Breast epithelium (tissue), 4 donors: ENCODE results near the gene CNN1. TPM values are rescaled to one million over a fixed set of nuclear protein-coding genes. Genes with fewer than 3 reads are reported as not detected.

Source experiments
- DNase-seq, 2 donors: peaks; one replicate each; pipeline ENCODE4 v3.0.0-alpha.2; 2019; ENCODE audit warnings: low spot score in 2 of 2
- H3K27ac ChIP-seq, 2 donors: fragments of 200-600 bp; sonication (generic) in 1 of 2; one replicate each; pipeline ENCODE4 v1.5.1; 2016 to 2019; ENCODE audit warnings: mild to moderate bottlenecking in 1 of 2
- H3K27me3 ChIP-seq, 2 donors: fragments of 200-600 bp; sonication (generic) in 1 of 2; one replicate each; pipeline versions ENCODE4 v1.5.1 to v1.6.0; 2017 to 2019; ENCODE audit warnings: control low read depth in 1 of 2, mild to moderate bottlenecking in 1 of 2
- H3K36me3 ChIP-seq: fragments of 200-600 bp; one replicate; pipeline ENCODE4 v1.5.1; 2019
- H3K4me1 ChIP-seq, 2 donors: fragments of 200-600 bp; sonication (generic); one replicate each; pipeline ENCODE4 v1.5.1; 2016 to 2019; ENCODE audit warnings: control low read depth in 1 of 2
- H3K4me3 ChIP-seq, 3 donors: fragments of 200-600 bp; sonication (generic); 1 replicate in 2 of 3; 2 replicates in 1 of 3; pipeline ENCODE4 v1.5.1; 2016 to 2019; ENCODE audit warnings: mild to moderate bottlenecking in 3 of 3, moderate library complexity in 2 of 3
- H3K9me3 ChIP-seq, 2 donors: fragments of 200-600 bp; sonication (generic) in 1 of 2; one replicate each; pipeline ENCODE4 v1.5.1; 2016 to 2019; ENCODE audit warnings: control low read depth in 1 of 2
- POLR2A ChIP-seq: fragments of 450-650 bp; IDR thresholded peaks from one replicate; pipeline ENCODE4 v1.6.1; 2016; ENCODE audit warnings: antibody characterized with exemption, mild to moderate bottlenecking, moderate library complexity
- POLR2AphosphoS5 ChIP-seq, 3 donors: sonication (generic); formaldehyde crosslinking; IDR thresholded peaks; one replicate each; pipeline ENCODE4 v1.6.1; 2017; ENCODE audit warnings: antibody characterized with exemption in 3 of 3
- intact Hi-C: fragments of 100-400 bp; cut with DNase I; formaldehyde crosslinking; loops from one replicate; pipeline ENCODE4 v1.15.1; 2023; ENCODE audit warnings: low total_unique reads
- total RNA-seq, 3 donors: library from RNA; depleted of rRNA; stranded (reverse); fragments of >200 nt; gene quantifications; one replicate each; pipeline ENCODE4 v1.1.0, GENCODE V29; 2016
- TF ChIP-seq, protein P1 (sequence below), 3 donors: fragments of 450-650 bp; IDR thresholded peaks; one replicate each; pipeline ENCODE4 v1.5.1; 2016 to 2017; ENCODE audit warnings: antibody characterized with exemption in 3 of 3, mild to moderate bottlenecking in 3 of 3, moderate library complexity in 3 of 3

CNN1 gene
- total RNA-seq, 3 donors from 2014 or later, result 2.2 to 106 (median 74.3) TPM

GRCh38 chr19:11587302-11587974, 48.8 kb downstream of the CNN1 start:
- Histone ChIP-seq H3K27me3 (no peaks in the 10 kb centered on the region), H3K9me3 (no peaks in the 10 kb centered on the region), H3K4me1 (no peaks in the 10 kb centered on the region), H3K4me3 (no peak overlapping the region), H3K27ac (peak overlapping the region in 1 of 2 donors; percentile 29), H3K36me3 (no peaks in the 10 kb centered on the region)
- intact Hi-C loops, result no loop called here
- DNase-seq, result peak; percentile 63 to 76
- TF ChIP-seq, protein P1, sequence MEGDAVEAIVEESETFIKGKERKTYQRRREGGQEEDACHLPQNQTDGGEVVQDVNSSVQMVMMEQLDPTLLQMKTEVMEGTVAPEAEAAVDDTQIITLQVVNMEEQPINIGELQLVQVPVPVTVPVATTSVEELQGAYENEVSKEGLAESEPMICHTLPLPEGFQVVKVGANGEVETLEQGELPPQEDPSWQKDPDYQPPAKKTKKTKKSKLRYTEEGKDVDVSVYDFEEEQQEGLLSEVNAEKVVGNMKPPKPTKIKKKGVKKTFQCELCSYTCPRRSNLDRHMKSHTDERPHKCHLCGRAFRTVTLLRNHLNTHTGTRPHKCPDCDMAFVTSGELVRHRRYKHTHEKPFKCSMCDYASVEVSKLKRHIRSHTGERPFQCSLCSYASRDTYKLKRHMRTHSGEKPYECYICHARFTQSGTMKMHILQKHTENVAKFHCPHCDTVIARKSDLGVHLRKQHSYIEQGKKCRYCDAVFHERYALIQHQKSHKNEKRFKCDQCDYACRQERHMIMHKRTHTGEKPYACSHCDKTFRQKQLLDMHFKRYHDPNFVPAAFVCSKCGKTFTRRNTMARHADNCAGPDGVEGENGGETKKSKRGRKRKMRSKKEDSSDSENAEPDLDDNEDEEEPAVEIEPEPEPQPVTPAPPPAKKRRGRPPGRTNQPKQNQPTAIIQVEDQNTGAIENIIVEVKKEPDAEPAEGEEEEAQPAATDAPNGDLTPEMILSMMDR (IDR thresholded peaks at IDR 0.05), result peak; percentile 76 to 92 (median 91)
- no peak for TF ChIP-seq POLR2A

DNA sequence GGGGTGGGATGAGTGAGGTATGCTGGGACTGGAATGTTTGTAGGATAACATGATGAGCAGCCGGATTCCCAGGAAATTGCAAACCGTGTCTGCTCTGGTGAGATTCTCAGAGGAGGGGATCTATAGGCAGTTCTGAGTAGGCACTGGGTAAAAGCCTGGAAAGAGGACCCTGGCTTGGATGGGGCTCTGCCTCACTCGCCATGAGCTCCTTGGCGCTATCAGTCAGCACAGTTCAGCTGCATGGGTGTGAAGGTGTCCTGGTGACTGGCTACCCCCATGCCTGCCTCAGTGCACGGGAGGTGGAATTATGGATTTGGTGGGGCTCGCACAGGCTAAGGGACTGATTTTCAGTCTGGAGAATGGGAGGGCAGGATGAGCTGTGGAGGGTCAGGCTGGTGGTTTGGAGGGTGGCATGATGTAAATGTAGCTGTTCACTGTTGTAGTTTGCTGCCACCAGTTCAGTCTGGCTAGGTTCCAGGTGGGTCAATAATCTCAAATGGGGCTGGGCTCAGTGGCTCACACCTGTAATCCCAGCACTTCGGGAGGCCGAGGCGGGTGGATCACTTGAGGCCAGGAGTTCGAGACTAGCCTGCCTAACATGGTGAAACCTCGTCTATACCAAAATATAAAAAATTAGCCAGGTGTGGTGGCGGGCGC, 49.5 kb downstream of the CNN1 start:
- H3K27ac ChIP-seq, result peak overlapping the region in 1 of 2 donors; percentile 29
- H3K36me3 ChIP-seq, result no peaks in the 10 kb centered on the region
- H3K27me3 ChIP-seq, result no peaks in the 10 kb centered on the region
- no peak for DNase-seq
- intact Hi-C loops, result no loop called here
- H3K9me3 ChIP-seq, result no peaks in the 10 kb centered on the region
- no peaks in the 10 kb centered on the region for H3K4me1 ChIP-seq
- H3K4me3 ChIP-seq, result no peak overlapping the region
- TF ChIP-seq, protein P1 (IDR thresholded peaks at IDR 0.05), result peak in 1 of 3 donors; percentile 7
- no peak for TF ChIP-seq POLR2A

DNA sequence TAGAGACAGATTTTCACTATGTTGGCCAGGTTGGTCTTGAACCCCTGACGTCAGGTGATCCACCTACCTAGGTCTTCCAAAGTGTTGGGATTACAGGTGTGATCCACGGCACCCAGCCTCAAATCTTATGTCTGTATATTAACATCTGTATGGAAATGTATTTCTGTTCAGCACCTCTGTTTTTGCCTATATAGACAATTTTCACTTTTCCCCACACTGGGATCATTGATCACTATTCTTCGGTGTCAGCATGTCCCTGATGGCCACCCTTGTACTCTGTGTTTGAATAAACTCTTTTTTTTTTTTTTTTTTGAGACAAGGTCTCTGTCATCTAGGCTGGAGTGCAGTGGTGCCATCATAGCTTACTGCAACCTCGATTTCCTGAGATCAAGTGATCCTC, 55.4 kb downstream of the CNN1 start:
- H3K4me3 ChIP-seq, result no peak overlapping the region
- H3K4me1 ChIP-seq, result peaks cover 0 to 5% of the 10 kb centered on the region in 2 donors
- intact Hi-C loops, result no loop called here
- no peaks in the 10 kb centered on the region for H3K27me3 ChIP-seq
- H3K27ac ChIP-seq, result no peak overlapping the region
- DNase-seq, result no peak
- no peaks in the 10 kb centered on the region for H3K36me3 ChIP-seq
- TF ChIP-seq POLR2AphosphoS5 (IDR thresholded peaks at IDR 0.05) (no peak), POLR2A (no peak)
- TF ChIP-seq, protein P1 (IDR thresholded peaks at IDR 0.05), result no peak
- H3K9me3 ChIP-seq, result no peaks in the 10 kb centered on the region

GRCh38 chr19:11596156-11596555, 57.5 kb downstream of the CNN1 start:
- Histone ChIP-seq H3K9me3 (no peaks in the 10 kb centered on the region), H3K27me3 (no peaks in the 10 kb centered on the region), H3K27ac (peak overlapping the region; percentile 96 to 97), H3K36me3 (no peaks in the 10 kb centered on the region), H3K4me1 (peaks cover 0 to 5% of the 10 kb centered on the region in 2 donors), H3K4me3 (no peak overlapping the region)
- TF ChIP-seq POLR2AphosphoS5 (IDR thresholded peaks at IDR 0.05), result no peak
- TF ChIP-seq POLR2A, result no peak
- TF ChIP-seq, protein P1 (IDR thresholded peaks at IDR 0.05), result no peak
- intact Hi-C loops, result no loop called here
- no peak for DNase-seq
